ENCODE results near the gene ADAMTS2.

The ADAMTS2 gene

DNA sequence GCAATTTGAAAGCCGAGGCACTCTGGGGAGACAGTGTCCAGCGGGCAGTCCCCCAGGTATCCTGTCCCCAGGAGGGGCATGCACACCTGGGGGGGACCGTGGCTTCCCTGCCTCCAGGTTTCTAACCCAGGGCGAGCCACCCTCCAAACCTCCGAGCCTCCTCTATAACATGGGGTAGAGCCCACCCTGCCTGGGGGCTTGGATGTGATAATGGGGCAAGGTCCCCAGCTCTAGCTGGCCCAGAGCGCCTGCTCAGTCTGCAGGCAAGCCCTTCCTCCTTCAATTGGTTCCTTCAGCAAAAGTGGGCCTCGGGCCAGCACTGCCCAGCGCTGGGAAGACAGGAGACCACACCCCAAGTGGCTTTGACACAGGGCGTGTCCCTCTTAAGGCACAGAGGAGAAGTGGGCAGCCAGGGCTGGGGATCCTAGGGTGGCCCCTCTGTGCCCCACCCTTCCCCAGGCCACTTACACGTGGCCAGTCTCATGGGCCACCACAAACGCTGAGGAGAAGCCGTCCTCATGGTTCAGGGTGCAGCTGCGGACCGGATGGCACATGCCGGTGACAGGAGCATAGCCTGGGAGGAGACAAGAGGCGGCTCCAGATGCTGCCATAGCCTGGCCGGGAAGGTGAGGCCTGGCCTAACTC lies 190.8 kb downstream of the ADAMTS2 start:
- TF ChIP-seq, protein P1, sequence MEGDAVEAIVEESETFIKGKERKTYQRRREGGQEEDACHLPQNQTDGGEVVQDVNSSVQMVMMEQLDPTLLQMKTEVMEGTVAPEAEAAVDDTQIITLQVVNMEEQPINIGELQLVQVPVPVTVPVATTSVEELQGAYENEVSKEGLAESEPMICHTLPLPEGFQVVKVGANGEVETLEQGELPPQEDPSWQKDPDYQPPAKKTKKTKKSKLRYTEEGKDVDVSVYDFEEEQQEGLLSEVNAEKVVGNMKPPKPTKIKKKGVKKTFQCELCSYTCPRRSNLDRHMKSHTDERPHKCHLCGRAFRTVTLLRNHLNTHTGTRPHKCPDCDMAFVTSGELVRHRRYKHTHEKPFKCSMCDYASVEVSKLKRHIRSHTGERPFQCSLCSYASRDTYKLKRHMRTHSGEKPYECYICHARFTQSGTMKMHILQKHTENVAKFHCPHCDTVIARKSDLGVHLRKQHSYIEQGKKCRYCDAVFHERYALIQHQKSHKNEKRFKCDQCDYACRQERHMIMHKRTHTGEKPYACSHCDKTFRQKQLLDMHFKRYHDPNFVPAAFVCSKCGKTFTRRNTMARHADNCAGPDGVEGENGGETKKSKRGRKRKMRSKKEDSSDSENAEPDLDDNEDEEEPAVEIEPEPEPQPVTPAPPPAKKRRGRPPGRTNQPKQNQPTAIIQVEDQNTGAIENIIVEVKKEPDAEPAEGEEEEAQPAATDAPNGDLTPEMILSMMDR (IDR thresholded peaks at IDR 0.05; ENCODE audit: control extremely low read depth, extremely low read depth, low read depth, missing control alignments): no peak
- POLR2A ChIA-PET: no interaction called here
- CTCF ChIA-PET: no interaction called here
- no peak for DNase-seq (ENCODE audit: extremely low spot score)

DNA sequence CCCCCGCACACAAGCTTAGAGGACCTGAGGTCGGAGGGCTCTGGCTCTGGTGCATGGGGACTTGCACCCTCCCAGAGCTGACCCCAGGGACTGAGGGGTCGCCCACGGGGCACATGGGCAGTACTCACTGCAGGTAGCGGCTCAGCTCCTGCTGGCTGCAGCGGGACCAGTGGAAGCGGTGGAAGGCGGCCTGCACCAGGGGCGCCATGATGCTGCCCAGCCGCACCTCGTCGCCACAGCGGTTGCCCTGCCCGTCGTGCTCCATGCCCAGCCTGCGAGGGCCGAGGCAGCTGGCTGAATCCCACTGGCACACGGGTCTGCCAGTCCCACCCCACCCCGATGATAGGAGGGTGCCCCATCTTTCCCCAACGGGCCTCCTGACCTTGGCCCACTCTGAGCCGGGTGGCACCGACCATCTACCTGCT lies 191.3 kb downstream of the ADAMTS2 start:
- CTCF ChIA-PET: no interaction called here
- TF ChIP-seq, protein P1 (IDR thresholded peaks at IDR 0.05; ENCODE audit: control extremely low read depth, extremely low read depth, low read depth, missing control alignments): no peak
- no peak for DNase-seq (ENCODE audit: extremely low spot score)
- POLR2A ChIA-PET: no interaction called here

DNA sequence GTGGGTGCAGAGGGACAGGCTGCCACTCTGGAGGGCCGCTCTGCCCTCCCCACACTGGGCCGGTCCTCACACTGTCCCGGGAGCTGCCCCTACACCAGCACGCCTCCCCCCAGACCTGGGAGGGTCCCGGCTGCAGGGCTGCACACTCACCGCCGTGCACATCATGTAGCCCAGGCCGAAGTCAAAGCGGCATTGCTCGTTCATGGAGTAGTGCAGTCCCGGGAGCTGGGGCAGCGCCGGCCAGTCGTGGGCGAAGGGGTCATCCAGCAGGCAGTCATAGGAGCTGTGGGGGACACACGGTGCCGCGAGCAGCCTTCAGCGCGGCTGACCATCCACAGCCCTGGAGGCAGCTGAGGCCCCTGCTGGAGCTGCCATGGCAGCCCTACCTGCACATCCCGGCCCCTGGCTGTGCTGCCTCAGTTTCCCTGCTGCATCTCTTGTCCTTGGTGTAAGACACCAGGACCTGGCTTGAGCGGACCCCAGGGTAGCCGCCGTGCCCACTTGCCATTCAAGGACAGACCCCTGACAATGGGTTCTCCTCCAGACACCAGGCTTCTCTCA lies 191.8 kb downstream of the ADAMTS2 start:
- POLR2A ChIA-PET: no interaction called here
- no peak for DNase-seq (ENCODE audit: extremely low spot score)
- TF ChIP-seq, protein P1 (IDR thresholded peaks at IDR 0.05; ENCODE audit: control extremely low read depth, extremely low read depth, low read depth, missing control alignments): no peak
- CTCF ChIA-PET: no interaction called here

DNA sequence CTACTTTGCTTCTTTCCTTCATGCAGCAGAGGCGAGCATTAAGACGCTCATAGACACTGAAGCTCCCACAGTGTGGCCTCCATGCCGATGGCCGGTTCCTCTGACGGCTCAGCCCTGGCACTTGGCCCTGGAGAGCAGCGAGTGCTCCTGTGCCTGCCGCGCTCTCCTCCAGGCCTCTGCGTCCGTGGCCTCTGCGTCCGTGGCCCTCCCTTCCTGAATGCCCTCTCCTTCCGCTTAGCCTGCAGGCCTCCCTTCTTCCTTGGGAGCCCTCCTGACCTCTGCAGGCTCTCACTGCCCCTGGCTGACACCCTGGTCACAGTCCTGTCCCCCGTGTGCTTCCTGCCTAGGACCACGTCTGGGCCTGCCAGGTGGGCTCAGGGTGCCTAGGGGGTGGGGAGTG lies 192.3 kb downstream of the ADAMTS2 start:
- TF ChIP-seq, protein P1 (IDR thresholded peaks at IDR 0.05; ENCODE audit: control extremely low read depth, extremely low read depth, low read depth, missing control alignments): no peak
- CTCF ChIA-PET: no interaction called here
- POLR2A ChIA-PET: no interaction called here
- no peak for DNase-seq (ENCODE audit: extremely low spot score)

DNA sequence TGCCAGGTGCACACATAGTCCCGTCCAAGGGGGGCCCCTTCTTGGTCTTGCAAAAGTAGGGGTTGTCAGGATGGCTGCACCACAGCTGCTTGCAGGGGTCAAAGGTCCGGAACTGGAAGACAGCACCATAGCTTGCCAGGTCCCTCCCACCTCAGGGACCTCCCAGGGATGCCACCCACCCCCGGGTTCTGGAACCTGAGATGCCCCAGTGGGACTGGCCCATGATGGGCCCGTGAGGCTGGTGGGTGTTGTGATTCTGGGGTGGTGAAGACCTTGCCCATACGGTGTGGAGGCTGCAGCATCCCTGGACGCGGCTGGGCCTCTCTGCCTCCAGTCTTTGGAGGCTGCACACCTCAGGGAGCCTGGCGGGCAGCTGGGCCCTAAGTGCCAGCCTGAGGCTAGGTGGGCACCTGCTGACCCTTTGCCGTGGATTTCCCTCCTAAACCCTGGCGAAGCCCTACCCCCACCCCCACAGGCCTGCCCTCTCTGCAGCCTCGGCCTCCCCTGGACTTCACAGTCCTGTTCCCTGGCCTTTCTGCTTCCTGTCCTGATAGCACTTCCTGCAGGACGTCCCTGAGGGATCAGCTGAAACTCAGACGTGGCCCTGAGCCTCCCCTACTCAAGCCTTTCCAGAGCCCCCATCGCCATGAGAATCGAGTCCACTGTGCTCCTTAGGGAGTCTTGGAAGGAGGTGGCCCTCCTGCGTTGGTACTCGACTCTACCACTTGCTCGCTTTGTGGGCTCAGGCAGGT lies 192.9 kb downstream of the ADAMTS2 start:
- ChIA-PET CTCF (no interaction called here), POLR2A (no interaction called here)
- no peak for DNase-seq (ENCODE audit: extremely low spot score)
- TF ChIP-seq, protein P1 (IDR thresholded peaks at IDR 0.05; ENCODE audit: control extremely low read depth, extremely low read depth, low read depth, missing control alignments): no peak

DNA sequence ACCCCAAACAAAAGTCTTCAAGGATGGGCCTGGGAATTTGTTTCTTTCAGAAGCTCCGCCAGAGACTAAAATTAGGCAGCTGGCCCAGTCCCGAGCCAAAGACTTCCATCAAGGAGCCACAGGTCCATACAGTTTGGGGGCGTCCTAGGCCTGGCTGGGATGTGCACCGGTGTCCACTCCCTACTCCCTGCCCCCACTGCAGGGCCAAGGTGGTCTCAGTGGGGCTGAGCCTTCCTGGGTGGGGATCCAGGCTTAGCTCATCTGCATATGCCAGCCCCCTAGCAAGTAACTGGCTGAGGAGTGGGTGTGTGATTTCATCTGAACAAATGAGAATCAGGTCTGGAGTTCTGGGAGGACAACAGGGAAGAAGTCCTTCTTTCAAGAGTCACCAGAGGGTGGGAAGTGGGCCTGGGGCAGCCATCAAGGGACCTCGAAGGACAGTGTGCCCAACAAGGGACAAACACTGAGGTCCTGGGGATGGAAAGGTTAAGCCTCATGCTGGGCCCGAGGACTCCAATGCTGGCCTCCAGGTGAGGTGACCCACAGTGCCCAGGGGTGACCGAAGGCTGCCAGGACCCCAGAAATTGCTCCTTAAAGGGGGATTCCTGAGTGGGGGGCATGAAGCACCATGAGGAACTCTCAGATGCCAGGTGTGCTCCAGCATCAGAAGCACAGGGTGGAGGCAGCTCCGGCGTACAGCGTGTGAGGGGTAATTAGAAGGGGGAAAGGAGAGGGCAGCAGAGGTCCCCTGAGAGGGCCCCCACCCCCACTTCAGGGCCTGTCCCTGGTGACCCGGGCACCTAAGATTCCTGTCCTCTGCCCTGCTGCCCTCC lies 193.8 kb downstream of the ADAMTS2 start:
- POLR2A ChIA-PET: no interaction called here
- TF ChIP-seq, protein P1 (IDR thresholded peaks at IDR 0.05; ENCODE audit: control extremely low read depth, extremely low read depth, low read depth, missing control alignments): no peak
- DNase-seq (ENCODE audit: extremely low spot score): no peak
- CTCF ChIA-PET: no interaction called here
